ENCODE measurements around the gene SLC15A1. TPM values are rescaled to one million over a fixed set of nuclear protein-coding genes. Genes with fewer than 3 reads are reported as not detected.

The SLC15A1 gene
- polyA plus RNA-seq, 2 donors: 0.46 to 2.2 TPM

DNA sequence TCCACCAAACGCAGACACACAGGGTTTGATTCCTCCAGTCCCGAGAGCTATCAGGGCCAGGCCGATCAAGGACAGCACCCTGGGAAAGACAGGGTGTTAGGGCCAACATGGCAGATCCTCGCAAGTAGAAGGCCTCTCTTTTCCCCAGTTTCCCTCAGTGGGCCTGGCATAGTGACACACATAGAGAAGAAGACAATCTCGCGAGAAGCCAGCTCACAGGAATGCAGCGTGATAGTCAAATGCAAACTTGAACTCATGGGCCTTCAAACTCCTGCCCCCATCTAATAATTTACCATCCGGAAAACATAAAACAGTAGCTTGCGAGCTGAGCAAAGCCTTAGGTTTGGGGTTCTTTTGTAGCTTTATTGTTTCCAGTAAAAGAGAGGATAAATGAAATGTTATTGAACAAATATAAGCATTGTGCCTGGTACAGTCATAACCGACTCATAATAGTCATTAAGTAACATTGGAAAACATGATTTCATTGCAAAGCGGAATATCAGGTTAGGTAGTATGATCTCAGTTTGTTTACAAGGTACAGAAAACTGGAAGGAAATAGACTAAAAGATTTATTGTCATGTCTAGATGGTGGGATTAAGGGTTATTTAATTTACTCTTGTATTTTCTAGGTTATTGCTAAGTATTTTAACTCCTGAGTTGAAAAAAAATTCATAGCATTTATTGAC lies 30.5 kb downstream of the SLC15A1 start:
- Histone ChIP-seq H3K27ac (ENCODE audit: low read depth in 2 of 2, low read length in 1 of 2) (no peak overlapping the region), H3K9me3 (ENCODE audit: control insufficient read depth in 2 of 2, insufficient read depth in 1 of 2, low read depth in 1 of 2, low read length in 1 of 2) (no peaks in the 10 kb centered on the region), H3K4me1 (ENCODE audit: control insufficient read depth in 2 of 2, insufficient read depth in 2 of 2, low read length in 1 of 2) (peaks cover 2 to 3% of the 10 kb centered on the region in 2 donors), H3K36me3 (ENCODE audit: control insufficient read depth in 2 of 2, insufficient read depth in 2 of 2, low read length in 1 of 2) (no peaks in the 10 kb centered on the region), H3K27me3 (ENCODE audit: control insufficient read depth in 1 of 2, insufficient read depth in 2 of 2, low read length in 2 of 2) (no peaks in the 10 kb centered on the region), H3K4me3 (ENCODE audit: low read depth in 1 of 2, low read length in 2 of 2) (no peak overlapping the region)
- WGBS, 2 donors: 86 to 89% methylated on average over 11 of the region's 11 CpGs

DNA sequence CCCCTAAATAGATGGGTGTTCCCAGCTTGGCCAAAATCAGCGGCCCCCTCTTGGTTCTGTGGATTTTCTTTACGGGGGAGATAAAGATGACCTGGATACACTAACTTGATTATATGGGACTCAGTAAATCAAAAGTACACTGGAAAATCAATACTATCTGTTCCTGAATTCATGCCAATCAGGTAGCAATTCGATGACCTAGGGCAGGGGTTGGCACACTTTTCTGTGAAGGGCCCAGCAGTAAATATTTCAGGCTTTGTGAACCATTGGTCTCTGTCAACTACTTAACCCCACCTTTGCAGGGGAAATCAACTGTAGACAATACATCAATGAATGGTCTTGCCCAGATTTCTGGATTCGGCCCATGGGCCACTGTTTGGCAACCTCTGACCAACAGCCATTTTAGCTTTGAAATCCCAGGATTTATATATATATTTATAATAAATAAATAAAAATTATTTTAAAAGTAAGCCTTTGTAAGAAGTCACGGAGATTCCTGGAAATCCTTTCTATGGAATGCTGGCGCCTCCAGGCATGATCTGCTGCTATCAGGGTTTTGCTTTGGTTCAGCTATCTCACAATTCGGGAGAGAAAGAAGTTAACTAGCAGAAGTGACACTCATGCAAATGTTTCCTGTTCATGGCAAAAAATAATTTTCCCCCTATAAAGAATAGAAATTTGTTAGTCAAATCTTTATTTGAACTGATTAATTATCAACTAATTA lies 32.8 kb downstream of the SLC15A1 start:
- H3K4me3 ChIP-seq (ENCODE audit: low read depth in 1 of 2, low read length in 2 of 2): no peak overlapping the region
- H3K27ac ChIP-seq (ENCODE audit: low read depth in 2 of 2, low read length in 1 of 2): no peak overlapping the region
- no peaks in the 10 kb centered on the region for H3K9me3 ChIP-seq (ENCODE audit: control insufficient read depth in 2 of 2, insufficient read depth in 1 of 2, low read depth in 1 of 2, low read length in 1 of 2)
- H3K4me1 ChIP-seq (ENCODE audit: control insufficient read depth in 2 of 2, insufficient read depth in 2 of 2, low read length in 1 of 2): peaks cover 2 to 3% of the 10 kb centered on the region in 2 donors
- no peaks in the 10 kb centered on the region for H3K36me3 ChIP-seq (ENCODE audit: control insufficient read depth in 2 of 2, insufficient read depth in 2 of 2, low read length in 1 of 2)
- H3K27me3 ChIP-seq (ENCODE audit: control insufficient read depth in 1 of 2, insufficient read depth in 2 of 2, low read length in 2 of 2): no peaks in the 10 kb centered on the region
- 81 to 82% methylated on average over 7 of the region's 7 CpGs for WGBS, 2 donors

GRCh38 chr13:98717891-98718290 lies 34.6 kb downstream of the SLC15A1 start:
- WGBS, 2 donors: 89 to 92% methylated on average over 6 of the region's 6 CpGs
- H3K4me3 ChIP-seq (ENCODE audit: low read depth in 1 of 2, low read length in 2 of 2): no peak overlapping the region
- H3K36me3 ChIP-seq (ENCODE audit: control insufficient read depth in 2 of 2, insufficient read depth in 2 of 2, low read length in 1 of 2): no peaks in the 10 kb centered on the region
- no peaks in the 10 kb centered on the region for H3K9me3 ChIP-seq (ENCODE audit: control insufficient read depth in 2 of 2, insufficient read depth in 1 of 2, low read depth in 1 of 2, low read length in 1 of 2)
- peaks cover 2 to 3% of the 10 kb centered on the region in 2 donors for H3K4me1 ChIP-seq (ENCODE audit: control insufficient read depth in 2 of 2, insufficient read depth in 2 of 2, low read length in 1 of 2)
- no peaks in the 10 kb centered on the region for H3K27me3 ChIP-seq (ENCODE audit: control insufficient read depth in 1 of 2, insufficient read depth in 2 of 2, low read length in 2 of 2)
- no peak overlapping the region for H3K27ac ChIP-seq (ENCODE audit: low read depth in 2 of 2, low read length in 1 of 2)

DNA sequence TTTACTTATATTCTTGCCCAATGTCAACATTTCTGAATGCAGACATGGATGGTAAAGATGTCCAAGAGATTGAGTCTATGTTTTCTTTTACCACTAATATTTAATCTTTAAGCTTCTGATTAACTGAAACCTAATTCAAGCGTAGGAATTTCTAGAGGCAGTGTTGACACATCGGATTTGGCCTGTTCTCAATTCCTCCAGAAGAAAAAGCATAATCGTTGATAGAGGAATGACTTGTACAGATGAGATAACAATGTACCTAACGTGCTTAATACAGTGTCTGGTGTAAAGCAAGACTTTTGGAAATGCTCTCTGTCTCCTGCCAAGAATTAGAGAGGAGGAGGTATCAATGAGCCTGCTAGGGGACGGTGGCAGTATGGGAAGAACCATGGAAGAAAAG lies 35.2 kb downstream of the SLC15A1 start:
- H3K9me3 ChIP-seq (ENCODE audit: control insufficient read depth in 2 of 2, insufficient read depth in 1 of 2, low read depth in 1 of 2, low read length in 1 of 2): no peaks in the 10 kb centered on the region

GRCh38 chr13:98710521-98710920 lies 42.0 kb downstream of the SLC15A1 start:
- H3K36me3 ChIP-seq (ENCODE audit: control insufficient read depth in 2 of 2, insufficient read depth in 2 of 2, low read length in 1 of 2): no peaks in the 10 kb centered on the region
- H3K27ac ChIP-seq (ENCODE audit: low read depth in 2 of 2, low read length in 1 of 2): no peak overlapping the region
- H3K27me3 ChIP-seq (ENCODE audit: control insufficient read depth in 1 of 2, insufficient read depth in 2 of 2, low read length in 2 of 2): no peaks in the 10 kb centered on the region
- no peaks in the 10 kb centered on the region for H3K4me1 ChIP-seq (ENCODE audit: control insufficient read depth in 2 of 2, insufficient read depth in 2 of 2, low read length in 1 of 2)
- WGBS, 2 donors: 79 to 87% methylated on average over 7 of the region's 7 CpGs
- H3K9me3 ChIP-seq (ENCODE audit: control insufficient read depth in 2 of 2, insufficient read depth in 1 of 2, low read depth in 1 of 2, low read length in 1 of 2): no peaks in the 10 kb centered on the region
- H3K4me3 ChIP-seq (ENCODE audit: low read depth in 1 of 2, low read length in 2 of 2): no peak overlapping the region

More for the DNA sequence above, 35.2 kb downstream of the SLC15A1 start:
- H3K4me3 ChIP-seq (ENCODE audit: low read depth in 1 of 2, low read length in 2 of 2): no peak overlapping the region
- peaks cover 2 to 3% of the 10 kb centered on the region in 2 donors for H3K4me1 ChIP-seq (ENCODE audit: control insufficient read depth in 2 of 2, insufficient read depth in 2 of 2, low read length in 1 of 2)
- H3K27ac ChIP-seq (ENCODE audit: low read depth in 2 of 2, low read length in 1 of 2): no peak overlapping the region
- WGBS, 2 donors: 39 to 43% methylated on average over 5 of the region's 5 CpGs
- no peaks in the 10 kb centered on the region for H3K36me3 ChIP-seq (ENCODE audit: control insufficient read depth in 2 of 2, insufficient read depth in 2 of 2, low read length in 1 of 2)
- H3K27me3 ChIP-seq (ENCODE audit: control insufficient read depth in 1 of 2, insufficient read depth in 2 of 2, low read length in 2 of 2): no peaks in the 10 kb centered on the region

DNA sequence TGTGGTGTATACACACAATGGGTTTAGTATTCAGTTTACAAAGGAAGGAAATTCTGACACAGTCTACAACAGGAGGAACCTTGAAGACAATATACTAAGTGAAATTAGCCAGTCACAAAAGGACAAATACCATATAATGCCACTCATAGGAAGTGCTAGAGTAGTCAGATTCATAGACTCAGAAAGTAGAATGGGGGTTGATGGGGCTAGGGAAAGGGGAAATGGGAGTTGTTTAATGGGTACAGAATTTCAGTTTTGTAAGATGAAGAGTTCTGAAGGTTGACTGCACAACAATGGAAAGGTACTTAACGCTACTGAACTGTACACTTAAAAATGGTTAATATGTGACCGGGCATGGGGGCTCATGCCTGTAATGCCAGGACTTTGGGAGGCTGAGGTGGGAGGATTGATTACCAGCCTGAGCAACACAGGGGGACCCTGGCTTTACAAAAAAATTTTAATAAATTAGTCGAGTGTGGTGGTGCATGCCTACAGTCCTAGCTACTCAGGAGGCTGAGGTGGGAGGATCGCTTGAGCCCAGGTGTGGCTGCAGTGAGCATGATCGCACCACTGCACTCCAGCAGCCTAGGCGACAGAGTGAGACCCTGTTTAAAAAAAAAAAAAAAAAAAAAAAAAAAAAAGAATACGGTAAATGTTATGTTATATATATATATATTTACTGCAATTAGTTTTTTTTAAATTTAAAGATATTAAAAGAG lies 45.0 kb downstream of the SLC15A1 start:
- no peak overlapping the region for H3K4me3 ChIP-seq (ENCODE audit: low read depth in 1 of 2, low read length in 2 of 2)
- 93 to 94% methylated on average over 7 of the region's 7 CpGs for WGBS, 2 donors

GRCh38 chr13:98706446-98707110 lies 45.9 kb downstream of the SLC15A1 start:
- no peaks in the 10 kb centered on the region for H3K36me3 ChIP-seq (ENCODE audit: control insufficient read depth in 2 of 2, insufficient read depth in 2 of 2, low read length in 1 of 2)
- no peak overlapping the region for H3K27ac ChIP-seq (ENCODE audit: low read depth in 2 of 2, low read length in 1 of 2)
- 39 to 51% methylated on average over 12 of the region's 12 CpGs for whole genome bisulfite sequencing, 2 donors
- no peaks in the 10 kb centered on the region for H3K4me1 ChIP-seq (ENCODE audit: control insufficient read depth in 2 of 2, insufficient read depth in 2 of 2, low read length in 1 of 2)
- no peaks in the 10 kb centered on the region for H3K9me3 ChIP-seq (ENCODE audit: control insufficient read depth in 2 of 2, insufficient read depth in 1 of 2, low read depth in 1 of 2, low read length in 1 of 2)
- no peak overlapping the region for H3K4me3 ChIP-seq (ENCODE audit: low read depth in 1 of 2, low read length in 2 of 2)
- H3K27me3 ChIP-seq (ENCODE audit: control insufficient read depth in 1 of 2, insufficient read depth in 2 of 2, low read length in 2 of 2): peaks cover 0 to 2% of the 10 kb centered on the region in 2 donors

More for the DNA sequence above, 45.0 kb downstream of the SLC15A1 start:
- Histone ChIP-seq H3K36me3 (ENCODE audit: control insufficient read depth in 2 of 2, insufficient read depth in 2 of 2, low read length in 1 of 2) (no peaks in the 10 kb centered on the region), H3K27me3 (ENCODE audit: control insufficient read depth in 1 of 2, insufficient read depth in 2 of 2, low read length in 2 of 2) (peaks cover 0 to 2% of the 10 kb centered on the region in 2 donors), H3K4me1 (ENCODE audit: control insufficient read depth in 2 of 2, insufficient read depth in 2 of 2, low read length in 1 of 2) (no peaks in the 10 kb centered on the region), H3K9me3 (ENCODE audit: control insufficient read depth in 2 of 2, insufficient read depth in 1 of 2, low read depth in 1 of 2, low read length in 1 of 2) (no peaks in the 10 kb centered on the region), H3K27ac (ENCODE audit: low read depth in 2 of 2, low read length in 1 of 2) (no peak overlapping the region)

- WGBS, 2 donors: 60 to 65% methylated on average over 4 of the region's 4 CpGs
- no peak overlapping the region for H3K4me3 ChIP-seq (ENCODE audit: low read depth in 1 of 2, low read length in 2 of 2)
- no peaks in the 10 kb centered on the region for H3K36me3 ChIP-seq (ENCODE audit: control insufficient read depth in 2 of 2, insufficient read depth in 2 of 2, low read length in 1 of 2)
- H3K27me3 ChIP-seq (ENCODE audit: control insufficient read depth in 1 of 2, insufficient read depth in 2 of 2, low read length in 2 of 2): peaks cover 0 to 2% of the 10 kb centered on the region in 2 donors
- no peaks in the 10 kb centered on the region for H3K4me1 ChIP-seq (ENCODE audit: control insufficient read depth in 2 of 2, insufficient read depth in 2 of 2, low read length in 1 of 2)
- no peaks in the 10 kb centered on the region for H3K9me3 ChIP-seq (ENCODE audit: control insufficient read depth in 2 of 2, insufficient read depth in 1 of 2, low read depth in 1 of 2, low read length in 1 of 2)
- no peak overlapping the region for H3K27ac ChIP-seq (ENCODE audit: low read depth in 2 of 2, low read length in 1 of 2)
Measured at GRCh38 chr13:98697791-98698190, 54.7 kb downstream of the SLC15A1 start.

DNA sequence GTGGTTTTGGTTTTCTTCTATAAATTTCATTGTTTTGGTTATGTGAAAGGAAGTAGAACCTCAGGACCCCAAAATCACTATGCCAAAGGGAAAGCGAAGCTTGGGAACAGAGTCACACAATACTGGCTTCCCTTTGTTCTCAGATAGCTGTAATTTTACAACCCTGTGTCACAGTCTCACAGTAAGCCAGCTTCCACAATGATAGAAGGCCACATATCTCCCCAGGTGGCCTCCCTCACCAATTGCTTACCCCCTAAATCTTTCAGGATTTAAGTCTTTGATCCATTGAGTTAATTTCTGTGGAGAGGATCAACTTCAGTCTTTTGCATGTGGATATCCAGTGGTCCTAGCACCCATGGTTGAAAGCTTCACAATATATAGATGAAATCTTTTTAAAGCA lies 58.7 kb downstream of the SLC15A1 start:
- Histone ChIP-seq H3K4me1 (ENCODE audit: control insufficient read depth in 2 of 2, insufficient read depth in 2 of 2, low read length in 1 of 2) (peaks cover 0 to 3% of the 10 kb centered on the region in 2 donors), H3K4me3 (ENCODE audit: low read depth in 1 of 2, low read length in 2 of 2) (no peak overlapping the region), H3K9me3 (ENCODE audit: control insufficient read depth in 2 of 2, insufficient read depth in 1 of 2, low read depth in 1 of 2, low read length in 1 of 2) (no peaks in the 10 kb centered on the region), H3K36me3 (ENCODE audit: control insufficient read depth in 2 of 2, insufficient read depth in 2 of 2, low read length in 1 of 2) (no peaks in the 10 kb centered on the region), H3K27me3 (ENCODE audit: control insufficient read depth in 1 of 2, insufficient read depth in 2 of 2, low read length in 2 of 2) (no peaks in the 10 kb centered on the region), H3K27ac (ENCODE audit: low read depth in 2 of 2, low read length in 1 of 2) (no peak overlapping the region)
- WGBS, 2 donors: 75 to 81% methylated on average over 1 of the region's 1 CpG
